ENCODE results near the gene NUP43. TPM values are rescaled to one million over a fixed set of nuclear protein-coding genes. Genes with fewer than 3 reads are reported as not detected.

The NUP43 gene
- total RNA-seq, 3 donors from 2014 or later (not counting 1 experiment from before 2014, with no cell fraction given) = 20.8 to 33.4 (median 23.5) TPM

DNA sequence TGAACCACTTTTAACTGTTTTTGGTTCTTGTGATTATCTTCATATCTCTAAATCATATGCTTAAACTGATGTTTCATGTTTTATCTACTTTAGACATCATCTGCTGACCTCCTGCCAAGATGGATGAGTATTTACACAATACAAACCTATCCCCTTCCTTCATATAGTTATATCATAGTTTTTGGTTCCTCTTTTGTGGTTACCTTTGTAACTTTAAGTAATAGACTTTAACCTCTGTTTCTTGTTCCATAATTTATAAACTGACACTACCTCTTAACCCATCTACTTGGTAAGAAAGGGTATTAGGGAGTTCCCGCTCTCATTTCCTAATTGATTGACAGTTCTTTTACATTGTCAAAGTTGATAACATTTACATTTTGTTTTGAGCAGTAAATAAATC is 15.1 kb upstream of the NUP43 start:
- Histone ChIP-seq H3K27ac (ENCODE audit: low read length) (no peak overlapping the region), H3K9me3 (ENCODE audit: control insufficient read depth, insufficient read depth, low read length) (no peaks in the 10 kb centered on the region), H3K4me3 (ENCODE audit: low read length) (no peak overlapping the region), H3K27me3 (ENCODE audit: control insufficient read depth, insufficient read depth, low read length) (no peaks in the 10 kb centered on the region), H3K4me1 (ENCODE audit: control insufficient read depth, insufficient read depth, low read length) (no peaks in the 10 kb centered on the region), H3K36me3 (ENCODE audit: control insufficient read depth, insufficient read depth, low read length) (peaks cover 11% of the 10 kb centered on the region)
- H3K4me3 Mint-ChIP-seq = no peak overlapping the region
- no peaks in the 10 kb centered on the region for H3K9me3 Mint-ChIP-seq
- ATAC-seq (peak in 1 of 3 donors; percentile 82), DNase-seq (no peak)
- intact Hi-C loops (cut with micrococcal nuclease) = no loop called here
- WGBS (ENCODE audit: insufficient coverage) = no CpG with 5 or more reads among the region's 1 CpG
- peaks cover 8 to 23% of the 10 kb centered on the region in 2 donors for H3K4me1 Mint-ChIP-seq
- H3K27ac Mint-ChIP-seq = peak overlapping the region; percentile 22 to 27
- TF ChIP-seq, protein P1, sequence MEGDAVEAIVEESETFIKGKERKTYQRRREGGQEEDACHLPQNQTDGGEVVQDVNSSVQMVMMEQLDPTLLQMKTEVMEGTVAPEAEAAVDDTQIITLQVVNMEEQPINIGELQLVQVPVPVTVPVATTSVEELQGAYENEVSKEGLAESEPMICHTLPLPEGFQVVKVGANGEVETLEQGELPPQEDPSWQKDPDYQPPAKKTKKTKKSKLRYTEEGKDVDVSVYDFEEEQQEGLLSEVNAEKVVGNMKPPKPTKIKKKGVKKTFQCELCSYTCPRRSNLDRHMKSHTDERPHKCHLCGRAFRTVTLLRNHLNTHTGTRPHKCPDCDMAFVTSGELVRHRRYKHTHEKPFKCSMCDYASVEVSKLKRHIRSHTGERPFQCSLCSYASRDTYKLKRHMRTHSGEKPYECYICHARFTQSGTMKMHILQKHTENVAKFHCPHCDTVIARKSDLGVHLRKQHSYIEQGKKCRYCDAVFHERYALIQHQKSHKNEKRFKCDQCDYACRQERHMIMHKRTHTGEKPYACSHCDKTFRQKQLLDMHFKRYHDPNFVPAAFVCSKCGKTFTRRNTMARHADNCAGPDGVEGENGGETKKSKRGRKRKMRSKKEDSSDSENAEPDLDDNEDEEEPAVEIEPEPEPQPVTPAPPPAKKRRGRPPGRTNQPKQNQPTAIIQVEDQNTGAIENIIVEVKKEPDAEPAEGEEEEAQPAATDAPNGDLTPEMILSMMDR (IDR thresholded peaks at IDR 0.05) = no peak
- H3K27me3 Mint-ChIP-seq (ENCODE audit: low read depth in 2 of 2) = no peaks in the 10 kb centered on the region
- H3K36me3 Mint-ChIP-seq = no peaks in the 10 kb centered on the region

DNA sequence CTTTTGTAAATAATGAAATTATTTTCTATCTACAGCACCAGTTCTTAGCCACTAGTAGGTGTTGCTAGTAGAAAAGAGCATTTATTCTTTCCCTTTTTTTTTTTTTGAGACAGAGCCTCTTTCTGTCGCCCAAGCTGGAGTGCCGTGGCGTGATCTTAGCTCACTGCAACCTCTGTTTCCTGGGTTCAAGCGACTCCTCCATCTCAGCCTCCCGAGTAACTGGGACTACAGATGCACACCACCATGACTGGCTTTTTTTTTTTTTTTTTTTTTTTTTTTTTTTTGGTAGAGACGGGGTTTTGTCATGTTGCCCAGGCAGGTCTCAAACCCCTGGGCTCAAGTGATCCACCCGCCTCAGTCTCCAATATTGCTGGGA is 9.9 kb upstream of the NUP43 start:
- Histone ChIP-seq H3K27ac (ENCODE audit: low read length) (no peak overlapping the region), H3K4me1 (ENCODE audit: control insufficient read depth, insufficient read depth, low read length) (no peaks in the 10 kb centered on the region), H3K9me3 (ENCODE audit: control insufficient read depth, insufficient read depth, low read length) (no peaks in the 10 kb centered on the region), H3K4me3 (ENCODE audit: low read length) (no peak overlapping the region), H3K27me3 (ENCODE audit: control insufficient read depth, insufficient read depth, low read length) (no peaks in the 10 kb centered on the region), H3K36me3 (ENCODE audit: control insufficient read depth, insufficient read depth, low read length) (peaks cover 7% of the 10 kb centered on the region)
- TF ChIP-seq, protein P1 (IDR thresholded peaks at IDR 0.05) = no peak
- Mint-ChIP-seq H3K36me3 (no peaks in the 10 kb centered on the region), H3K9me3 (no peaks in the 10 kb centered on the region), H3K27me3 (ENCODE audit: low read depth in 2 of 2) (no peaks in the 10 kb centered on the region), H3K27ac (no peak overlapping the region), H3K4me3 (no peak overlapping the region), H3K4me1 (peaks cover 6 to 16% of the 10 kb centered on the region in 2 donors)
- intact Hi-C loops (cut with micrococcal nuclease) = no loop called here
- no peak for DNase-seq
- 83% methylated on average over 1 of the region's 7 CpGs for WGBS (ENCODE audit: insufficient coverage)
- ATAC-seq = no peak

DNA sequence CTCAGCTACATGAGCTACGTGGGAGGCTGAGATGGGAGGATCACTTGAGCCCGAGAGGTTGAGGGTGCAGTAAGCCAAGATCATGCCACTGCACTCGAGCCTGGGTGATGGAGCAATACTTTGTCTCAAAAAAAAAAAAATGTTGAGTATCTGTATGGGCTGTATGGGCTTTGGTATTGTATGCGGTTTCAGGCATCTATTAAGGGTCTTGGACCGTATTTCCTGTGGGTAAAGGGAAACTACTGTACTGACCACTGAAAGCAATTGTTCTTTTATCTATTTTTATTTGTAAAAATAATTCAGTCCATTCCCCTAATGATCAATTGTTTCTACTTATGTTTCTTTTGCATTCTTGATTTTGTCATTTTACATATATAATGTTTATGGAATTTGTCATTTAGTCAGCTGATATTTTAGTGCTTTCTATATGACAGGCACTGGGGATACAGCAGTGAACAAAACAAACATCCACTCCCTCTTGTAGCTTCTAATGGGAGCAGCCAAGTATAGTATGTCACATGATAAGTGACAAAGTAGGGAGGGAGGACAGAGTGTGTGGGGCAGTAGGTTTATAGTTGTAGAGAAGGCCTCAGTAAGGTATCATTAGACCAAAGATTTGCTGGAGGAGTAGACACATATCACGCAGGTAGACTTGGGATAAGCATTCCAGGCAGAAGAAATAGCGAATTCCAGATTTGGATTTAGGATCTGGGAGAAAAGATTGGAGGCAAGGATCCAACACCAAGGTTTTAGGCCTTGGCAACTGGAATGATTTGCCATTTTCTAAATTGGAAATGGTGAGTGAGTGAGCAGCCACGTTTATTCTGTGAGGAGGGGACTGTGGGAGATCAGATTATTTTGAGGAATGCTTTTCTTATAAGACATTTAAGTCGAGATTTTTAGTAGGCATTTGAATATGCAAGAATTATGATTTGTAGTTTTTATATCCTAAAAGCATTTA is 9.3 kb upstream of the NUP43 start:
- ATAC-seq (no peak), DNase-seq (no peak)
- 87% methylated on average over 8 of the region's 9 CpGs for WGBS (ENCODE audit: insufficient coverage)
- H3K27me3 ChIP-seq (ENCODE audit: control insufficient read depth, insufficient read depth, low read length) = no peaks in the 10 kb centered on the region
- Mint-ChIP-seq H3K27me3 (ENCODE audit: low read depth in 2 of 2) (no peaks in the 10 kb centered on the region), H3K27ac (peak overlapping the region; percentile 4 to 60), H3K36me3 (no peaks in the 10 kb centered on the region), H3K9me3 (no peaks in the 10 kb centered on the region), H3K4me3 (no peak overlapping the region), H3K4me1 (peaks cover 10 to 18% of the 10 kb centered on the region in 2 donors)
- TF ChIP-seq, protein P1 (IDR thresholded peaks at IDR 0.05) = no peak
- H3K36me3 ChIP-seq (ENCODE audit: control insufficient read depth, insufficient read depth, low read length) = peaks cover 7% of the 10 kb centered on the region
- no peak overlapping the region for H3K4me3 ChIP-seq (ENCODE audit: low read length)
- intact Hi-C loops (cut with micrococcal nuclease) = no loop called here
- H3K27ac ChIP-seq (ENCODE audit: low read length) = no peak overlapping the region
- no peaks in the 10 kb centered on the region for H3K9me3 ChIP-seq (ENCODE audit: control insufficient read depth, insufficient read depth, low read length)
- H3K4me1 ChIP-seq (ENCODE audit: control insufficient read depth, insufficient read depth, low read length) = peaks cover 6% of the 10 kb centered on the region
